ENCODE measurements around the gene OGA.

The OGA gene

GRCh38 chr10:101748496-101748895 lies 69.7 kb downstream of the OGA start:
- H3K4me3 Mint-ChIP-seq, result no peak overlapping the region
- H3K9me3 Mint-ChIP-seq, result no peaks in the 10 kb centered on the region
- H3K27ac Mint-ChIP-seq, result no peak overlapping the region
- H3K27me3 Mint-ChIP-seq, result peaks cover 20% of the 10 kb centered on the region
- H3K36me3 Mint-ChIP-seq (ENCODE audit: low read depth), result no peaks in the 10 kb centered on the region
- H3K4me1 Mint-ChIP-seq (ENCODE audit: low read depth), result no peaks in the 10 kb centered on the region

DNA sequence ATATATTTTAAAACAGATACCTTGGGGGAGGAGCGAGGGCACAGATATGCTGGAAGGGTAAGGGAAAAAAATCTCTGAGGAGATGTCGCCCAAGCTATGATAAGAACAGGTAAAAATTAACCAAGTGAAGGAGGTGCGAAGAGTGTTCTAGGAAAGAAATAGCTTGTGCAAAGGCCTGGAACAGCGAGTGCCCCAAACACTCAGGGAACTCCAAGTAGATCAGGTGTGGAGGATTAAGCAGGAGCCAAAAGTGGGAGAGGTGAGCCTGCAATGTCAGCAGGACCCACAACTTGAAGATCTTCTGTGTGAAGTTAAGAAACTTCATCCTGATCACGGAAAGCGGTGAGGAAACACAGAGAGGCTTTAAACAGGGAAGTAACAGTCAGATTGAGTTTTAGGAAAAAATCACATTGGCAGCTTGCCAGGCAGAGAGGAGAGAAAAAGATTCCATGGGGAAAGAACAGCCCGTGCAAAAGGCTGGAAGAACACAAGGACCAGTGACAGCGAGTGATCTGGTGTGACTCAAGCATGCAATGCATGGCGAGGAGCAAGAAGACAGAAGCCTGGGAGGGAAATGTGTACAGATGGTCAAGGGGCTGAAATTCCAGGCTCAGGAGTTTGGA lies 73.1 kb downstream of the OGA start:
- Mint-ChIP-seq H3K36me3 (ENCODE audit: low read depth) (no peaks in the 10 kb centered on the region), H3K27ac (no peak overlapping the region), H3K27me3 (peaks cover 13% of the 10 kb centered on the region), H3K9me3 (no peaks in the 10 kb centered on the region), H3K4me1 (ENCODE audit: low read depth) (no peaks in the 10 kb centered on the region), H3K4me3 (no peak overlapping the region)

DNA sequence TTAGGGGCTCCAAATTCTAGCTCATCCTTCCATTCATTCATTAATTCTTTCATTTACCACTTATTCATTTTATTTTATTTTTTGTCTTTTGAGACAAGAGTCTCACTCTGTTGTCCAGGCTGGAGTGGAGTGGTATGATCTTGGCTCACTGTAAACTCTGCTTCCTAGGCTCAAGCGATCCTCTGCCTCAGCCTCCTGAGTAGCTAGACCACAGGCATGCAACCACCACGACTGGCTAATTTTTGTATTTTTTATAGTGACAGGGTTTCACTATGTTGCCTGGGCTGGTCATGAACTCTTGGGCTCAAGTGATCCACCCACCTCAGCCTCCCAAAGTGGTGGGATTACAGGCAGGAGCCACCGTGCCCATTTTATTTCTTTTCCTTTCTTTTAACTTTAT lies 74.0 kb downstream of the OGA start:
- Mint-ChIP-seq H3K36me3 (ENCODE audit: low read depth) (no peaks in the 10 kb centered on the region), H3K27me3 (peaks cover 16% of the 10 kb centered on the region), H3K4me1 (ENCODE audit: low read depth) (no peaks in the 10 kb centered on the region), H3K9me3 (no peaks in the 10 kb centered on the region), H3K4me3 (no peak overlapping the region), H3K27ac (no peak overlapping the region)

GRCh38 chr10:101741938-101742337 lies 76.3 kb downstream of the OGA start:
- Mint-ChIP-seq H3K36me3 (ENCODE audit: low read depth) (no peaks in the 10 kb centered on the region), H3K4me3 (no peak overlapping the region), H3K4me1 (ENCODE audit: low read depth) (no peaks in the 10 kb centered on the region), H3K9me3 (no peaks in the 10 kb centered on the region), H3K27ac (no peak overlapping the region), H3K27me3 (peaks cover 16% of the 10 kb centered on the region)

DNA sequence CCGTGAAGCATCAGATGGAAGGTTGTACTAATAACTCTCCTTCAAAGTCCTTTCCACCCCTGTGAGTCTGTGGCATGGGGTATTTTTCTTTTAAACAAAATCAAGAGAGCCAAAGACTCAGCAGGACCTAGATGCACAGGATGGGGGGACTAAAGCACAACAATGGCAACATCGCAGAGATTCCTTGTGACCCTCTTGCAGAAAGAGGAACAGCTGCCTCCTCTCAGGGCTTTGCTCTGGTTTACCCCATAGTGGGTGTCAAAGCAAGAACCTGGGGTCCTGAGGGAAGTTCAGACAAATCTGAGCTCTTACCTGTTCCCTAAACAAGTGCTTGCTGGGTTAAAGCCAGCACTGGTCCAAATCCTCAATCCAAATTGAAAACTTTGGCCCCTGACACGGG lies 81.6 kb downstream of the OGA start:
- Mint-ChIP-seq H3K4me1 (ENCODE audit: low read depth) (no peaks in the 10 kb centered on the region), H3K27me3 (peaks cover 19% of the 10 kb centered on the region), H3K27ac (no peak overlapping the region), H3K36me3 (ENCODE audit: low read depth) (no peaks in the 10 kb centered on the region), H3K4me3 (no peak overlapping the region), H3K9me3 (no peaks in the 10 kb centered on the region)

Measured in stimulated activated naive CD8-positive, alpha-beta T cell treated with anti-CD3 and anti-CD28 coated beads, Interleukin-15, Interleukin-2, amounts not matched to agents 100 ng/mL and 50 ng/mL, for 24 hours (primary cell).